Measurements from ENCODE around the gene LMX1B.

LMX1B gene

DNA sequence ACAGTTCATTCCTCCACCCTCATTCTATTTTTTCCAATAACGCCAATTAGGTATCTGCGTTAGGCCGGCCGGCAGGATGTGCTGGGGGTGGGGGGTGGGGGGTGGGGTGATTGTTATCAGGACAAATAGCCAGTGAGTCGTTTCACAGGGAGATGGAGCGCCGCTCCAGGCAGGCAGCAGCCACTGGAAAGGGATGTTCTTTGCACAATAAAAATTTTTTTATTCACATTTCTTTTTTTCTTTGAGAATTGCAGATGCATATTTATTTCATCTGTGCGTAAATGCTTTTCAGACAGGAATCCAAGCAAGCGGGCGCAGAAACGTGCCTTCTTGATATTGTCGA is 4.1 kb downstream of the LMX1B start:
- DNase-seq (ENCODE audit: low spot score), result no peak

DNA sequence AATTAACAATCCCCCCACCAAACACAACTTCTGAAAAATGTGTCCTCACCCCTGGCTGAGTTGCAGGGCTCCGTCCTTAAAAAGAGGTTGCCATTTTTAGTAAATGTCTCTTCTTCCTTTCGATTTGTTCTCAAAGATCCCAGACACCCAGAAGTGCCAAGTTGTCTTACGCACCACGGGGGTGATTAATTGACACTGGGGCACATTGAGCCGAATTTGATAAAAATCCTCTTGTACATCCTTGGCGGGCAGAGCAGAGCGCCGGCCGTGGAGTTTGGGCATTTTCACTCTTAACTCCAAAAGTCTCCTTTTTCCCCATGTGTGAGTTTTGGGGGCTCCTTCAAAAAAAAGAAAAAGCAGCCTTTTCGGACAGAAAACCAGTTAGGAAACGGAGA is 4.5 kb downstream of the LMX1B start:
- no peak for DNase-seq (ENCODE audit: low spot score)

DNA sequence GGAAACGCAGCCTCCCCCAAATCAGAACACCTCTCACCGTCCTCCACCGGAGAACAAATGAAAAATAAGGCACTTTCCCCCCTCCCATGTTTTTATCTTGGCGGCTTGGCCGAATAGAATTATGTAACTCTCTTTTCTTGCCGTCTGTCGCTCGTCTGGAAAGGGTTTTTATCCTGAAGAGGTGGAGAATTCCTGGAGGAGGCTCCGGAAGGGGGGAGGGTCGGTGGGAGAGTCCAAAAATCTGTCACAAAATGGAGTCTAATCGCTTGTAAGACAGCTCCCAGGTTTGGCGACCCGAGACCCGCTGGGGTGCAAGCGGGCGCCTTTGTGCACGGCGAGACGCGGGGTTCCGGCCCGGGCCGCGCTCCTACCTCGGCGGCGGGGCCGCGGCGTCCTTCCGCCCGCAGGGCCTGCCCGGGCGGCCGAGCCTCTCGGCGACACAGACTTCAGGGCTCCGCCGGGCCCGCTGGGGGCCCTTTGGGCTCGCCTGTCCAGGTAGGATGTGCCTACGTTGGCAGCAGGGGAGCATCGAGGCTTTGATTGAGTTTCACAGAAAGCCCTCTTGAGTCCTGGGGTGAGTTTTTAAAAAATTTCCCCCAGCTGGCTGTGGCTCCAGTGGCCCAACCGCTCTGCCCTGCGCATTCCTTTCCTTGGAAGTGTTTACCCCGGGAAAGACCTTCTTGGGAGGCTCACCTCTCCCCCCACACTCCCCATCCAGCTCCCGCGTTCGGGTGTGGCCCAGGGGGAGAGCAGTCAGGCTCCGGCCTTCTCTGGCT is 5.0 kb downstream of the LMX1B start:
- DNase-seq (ENCODE audit: low spot score), result no peak

DNA sequence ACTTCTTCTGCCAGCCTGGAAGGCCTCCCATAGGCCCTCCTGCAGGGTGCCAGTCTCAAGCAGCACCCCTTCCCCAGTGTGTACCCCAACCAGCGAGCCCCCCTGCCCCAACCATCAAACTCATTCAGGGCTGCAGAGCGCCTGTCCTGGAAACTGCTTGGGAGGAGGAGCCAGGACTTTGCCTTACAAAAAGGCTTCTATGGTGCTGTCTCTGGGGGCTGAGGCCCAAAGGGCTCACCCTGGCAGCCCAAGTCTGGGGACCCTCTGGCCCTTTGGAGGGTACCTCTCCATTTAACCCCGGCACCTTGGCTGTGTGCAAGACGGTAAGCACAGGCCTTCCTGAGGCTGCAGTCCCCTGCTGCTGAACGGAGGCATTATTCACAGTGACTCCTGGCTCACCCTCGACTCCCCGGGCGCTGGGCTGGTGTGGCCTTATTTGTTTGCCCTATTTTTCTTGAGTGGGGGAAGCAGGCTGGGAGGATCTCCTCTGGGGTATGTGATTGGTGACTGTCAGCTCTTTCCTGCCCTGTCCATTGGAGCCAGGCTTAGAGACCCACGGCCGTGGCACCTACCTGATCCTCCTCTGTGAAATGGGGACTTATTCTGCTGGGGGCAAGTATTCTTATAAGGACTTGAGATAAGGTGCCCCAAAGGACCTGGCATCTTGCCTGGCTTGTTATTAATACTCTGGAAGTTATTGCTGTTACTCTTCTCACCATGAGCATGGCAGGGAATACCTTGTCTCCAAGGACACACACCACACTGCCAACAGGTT is 5.8 kb downstream of the LMX1B start:
- no peak for DNase-seq (ENCODE audit: low spot score)

DNA sequence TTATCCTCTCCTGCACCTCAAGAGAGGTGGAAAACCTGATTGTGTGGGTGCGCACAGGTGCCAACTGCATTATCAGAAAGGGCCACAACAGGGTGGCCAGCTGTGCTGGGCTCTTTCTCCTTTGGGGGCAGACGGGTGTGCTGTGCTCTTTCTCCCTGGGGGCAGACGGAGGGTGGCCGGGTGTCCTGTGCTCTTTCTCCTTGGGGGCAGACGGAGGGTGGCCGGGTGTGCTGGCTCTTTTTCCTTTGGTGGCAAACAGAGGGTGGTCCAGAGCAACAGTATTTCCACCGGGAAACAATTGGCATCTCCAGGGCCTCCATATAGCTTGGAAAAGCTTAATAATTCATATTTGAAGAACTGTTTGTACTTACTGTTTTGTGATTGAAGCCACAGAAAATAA is 6.8 kb downstream of the LMX1B start:
- DNase-seq (ENCODE audit: low spot score), result no peak

DNA sequence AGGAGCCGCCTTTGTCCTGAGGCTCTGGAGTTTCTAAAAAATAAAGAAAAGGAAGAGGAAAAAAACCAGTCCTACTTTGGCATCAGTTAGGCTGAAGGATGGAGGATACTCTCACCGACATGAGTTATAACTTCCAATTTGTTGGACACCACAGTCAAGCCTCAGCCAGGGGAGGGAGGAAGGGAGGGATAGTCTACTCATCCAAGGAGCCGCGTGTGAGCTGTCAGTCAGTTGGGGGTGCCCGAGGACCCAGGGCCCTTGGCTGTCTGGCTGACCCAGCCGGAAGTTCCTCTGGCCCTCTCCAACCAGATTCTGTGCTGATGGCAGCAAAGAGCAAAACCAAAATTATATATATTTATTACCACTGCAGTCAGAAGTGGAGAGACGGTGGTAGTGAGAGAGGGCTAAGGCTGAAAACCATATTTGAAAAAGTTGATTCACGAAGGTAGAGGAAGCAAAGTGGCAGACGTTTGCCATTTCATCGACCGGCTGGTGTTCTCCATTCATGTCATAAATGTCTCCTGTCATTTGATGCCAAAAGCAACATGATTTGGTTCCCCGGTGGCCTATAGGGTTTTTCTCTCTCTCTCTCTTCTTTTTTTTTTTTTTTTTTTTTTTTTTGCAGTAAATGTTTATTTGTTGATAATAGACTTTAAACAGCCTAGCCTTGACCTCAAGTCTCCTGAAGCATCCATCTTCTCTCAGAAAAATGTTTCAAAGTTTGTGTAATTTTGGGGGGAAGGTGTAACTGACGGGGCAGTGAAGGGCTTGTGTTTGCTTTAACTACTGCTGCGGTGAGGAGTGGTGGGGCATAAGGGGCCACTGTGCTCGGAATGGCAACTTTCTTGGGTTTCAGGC is 7.6 kb downstream of the LMX1B start:
- DNase-seq (ENCODE audit: low spot score), result no peak

DNA sequence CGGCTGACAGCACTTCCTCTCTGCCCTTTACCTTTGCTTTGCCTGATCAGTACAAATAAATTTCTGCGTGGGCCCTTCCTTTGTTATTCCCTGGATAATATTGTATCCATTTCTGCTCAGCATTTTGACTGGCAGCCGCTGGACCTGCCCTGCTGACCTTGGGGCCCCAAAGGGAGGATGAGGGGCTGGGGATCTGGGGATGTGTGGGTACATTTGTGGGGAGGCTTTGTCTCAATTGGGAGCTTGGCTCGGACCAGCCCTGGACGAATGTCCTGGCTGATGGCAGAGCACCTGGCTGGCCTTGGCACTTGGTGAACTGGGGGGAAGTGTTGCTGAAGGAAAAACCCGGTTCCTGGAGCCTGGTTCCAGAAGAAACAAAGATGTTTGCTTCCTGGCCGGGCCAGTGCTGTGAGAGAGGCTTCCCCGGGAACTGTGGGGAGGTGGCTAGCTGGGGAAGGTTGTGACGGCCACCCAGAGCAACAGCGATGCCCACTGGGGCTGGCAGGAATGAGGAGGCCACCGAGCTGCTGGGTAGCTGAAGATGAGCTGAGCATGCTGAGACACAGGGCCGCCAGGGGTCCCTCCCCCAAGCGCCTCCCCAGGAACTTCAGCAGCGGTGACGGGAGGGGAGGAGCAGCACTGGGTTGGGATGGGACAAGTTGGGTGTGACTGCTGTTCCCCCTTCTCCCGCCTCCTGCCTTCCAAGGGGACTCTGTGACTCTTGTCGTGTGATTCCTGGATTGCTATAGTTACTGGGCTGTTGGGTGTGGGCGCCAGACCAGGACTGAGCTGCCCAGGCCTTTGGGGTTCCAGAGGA is 8.4 kb downstream of the LMX1B start:
- no peak for DNase-seq (ENCODE audit: low spot score)

DNA sequence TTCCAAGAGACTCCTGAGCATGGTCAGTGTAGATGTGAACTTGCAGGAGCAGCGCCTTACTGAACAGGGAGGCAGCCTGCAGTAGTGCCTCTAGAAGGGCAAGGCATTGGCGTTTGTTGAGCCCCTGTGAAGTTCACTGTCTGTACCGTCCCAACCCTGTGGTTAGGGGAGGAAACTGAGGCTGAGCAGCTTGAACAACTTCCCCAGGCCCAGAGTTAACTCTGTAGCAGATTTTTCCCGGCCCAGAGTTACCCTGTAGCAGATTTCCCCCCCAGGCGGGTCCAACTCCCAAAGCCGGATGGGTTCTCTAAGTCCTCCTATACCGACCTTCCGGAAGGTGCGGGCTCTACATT is 9.6 kb downstream of the LMX1B start:
- no peak for DNase-seq (ENCODE audit: low spot score)

DNA sequence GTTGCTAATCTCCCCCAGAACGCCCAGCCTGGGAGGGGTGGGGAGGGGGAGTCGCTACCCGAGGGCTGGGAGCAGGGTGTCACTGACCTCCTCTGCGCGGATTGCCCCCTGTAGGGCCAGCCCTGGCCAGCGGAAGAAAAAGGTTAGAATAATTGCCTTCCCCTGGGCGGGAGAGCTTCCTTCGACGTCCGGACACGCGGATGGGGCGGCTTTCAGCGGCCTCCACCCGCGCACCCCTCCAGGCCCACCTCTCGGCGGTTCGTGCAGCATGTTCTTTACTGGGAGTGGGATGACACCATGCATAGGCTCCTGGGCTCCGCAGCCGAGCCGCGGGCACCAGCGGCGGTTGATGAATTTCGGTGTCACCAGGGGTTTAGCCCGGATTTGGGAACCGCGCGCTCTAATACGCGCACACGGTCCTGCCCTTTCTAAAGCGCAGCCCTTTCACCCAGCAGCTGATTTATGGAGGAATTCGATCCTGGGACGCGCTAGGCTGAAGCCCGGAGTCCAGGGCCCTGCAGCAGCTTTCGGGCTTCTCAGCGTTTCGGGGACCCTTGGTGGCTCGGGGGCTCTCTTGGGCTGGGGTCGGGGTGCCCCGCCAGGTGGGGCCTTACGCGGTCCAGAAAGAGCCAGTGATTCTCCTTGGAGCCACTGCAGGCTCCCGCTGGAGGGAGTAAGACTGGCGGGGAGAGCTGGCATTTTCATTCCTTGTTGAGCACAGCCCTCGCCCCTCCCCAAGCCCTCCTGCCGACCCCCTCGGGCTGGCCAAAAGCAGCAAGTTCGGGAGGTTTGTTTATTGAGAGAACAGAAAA is 10.1 kb downstream of the LMX1B start:
- no peak for DNase-seq (ENCODE audit: low spot score)

DNA sequence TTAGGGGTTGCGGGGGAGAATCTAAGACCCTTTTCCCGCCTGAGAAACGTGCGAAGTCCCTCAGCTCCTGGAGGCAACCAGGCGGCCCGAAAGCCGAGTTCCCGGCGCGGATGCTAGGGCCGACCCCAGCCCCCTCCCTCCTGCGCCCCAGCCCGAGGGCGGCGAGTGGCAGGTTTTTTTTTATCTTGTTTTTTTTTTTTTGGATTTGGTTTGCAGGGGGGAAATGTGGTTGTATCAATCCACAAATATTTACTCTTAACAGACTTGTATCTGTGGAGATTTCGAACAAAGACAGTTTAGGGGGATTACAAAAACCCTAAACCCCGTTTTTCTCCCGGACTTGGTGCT is 10.7 kb downstream of the LMX1B start:
- DNase-seq (ENCODE audit: low spot score), result no peak

DNA sequence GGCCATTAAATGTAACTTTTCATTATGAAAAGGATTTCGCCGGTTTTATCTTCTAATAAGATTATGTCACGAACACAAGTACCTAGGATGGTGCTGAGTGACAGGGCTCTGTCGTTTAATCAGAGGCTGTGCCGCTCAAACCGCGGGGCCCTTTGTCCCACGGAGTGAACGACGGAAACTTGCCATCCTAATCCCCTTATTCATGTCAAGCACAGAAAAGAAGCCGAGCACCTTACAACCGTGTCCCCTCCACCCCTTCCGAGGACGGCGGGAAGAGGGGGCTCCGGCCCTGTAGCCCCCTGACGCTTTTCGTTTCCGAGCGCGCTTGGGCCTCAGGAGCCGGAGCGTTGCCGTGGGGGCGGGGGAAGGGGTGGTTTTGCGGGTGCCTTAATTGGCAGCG is 11.2 kb downstream of the LMX1B start:
- no peak for DNase-seq (ENCODE audit: low spot score)

DNA sequence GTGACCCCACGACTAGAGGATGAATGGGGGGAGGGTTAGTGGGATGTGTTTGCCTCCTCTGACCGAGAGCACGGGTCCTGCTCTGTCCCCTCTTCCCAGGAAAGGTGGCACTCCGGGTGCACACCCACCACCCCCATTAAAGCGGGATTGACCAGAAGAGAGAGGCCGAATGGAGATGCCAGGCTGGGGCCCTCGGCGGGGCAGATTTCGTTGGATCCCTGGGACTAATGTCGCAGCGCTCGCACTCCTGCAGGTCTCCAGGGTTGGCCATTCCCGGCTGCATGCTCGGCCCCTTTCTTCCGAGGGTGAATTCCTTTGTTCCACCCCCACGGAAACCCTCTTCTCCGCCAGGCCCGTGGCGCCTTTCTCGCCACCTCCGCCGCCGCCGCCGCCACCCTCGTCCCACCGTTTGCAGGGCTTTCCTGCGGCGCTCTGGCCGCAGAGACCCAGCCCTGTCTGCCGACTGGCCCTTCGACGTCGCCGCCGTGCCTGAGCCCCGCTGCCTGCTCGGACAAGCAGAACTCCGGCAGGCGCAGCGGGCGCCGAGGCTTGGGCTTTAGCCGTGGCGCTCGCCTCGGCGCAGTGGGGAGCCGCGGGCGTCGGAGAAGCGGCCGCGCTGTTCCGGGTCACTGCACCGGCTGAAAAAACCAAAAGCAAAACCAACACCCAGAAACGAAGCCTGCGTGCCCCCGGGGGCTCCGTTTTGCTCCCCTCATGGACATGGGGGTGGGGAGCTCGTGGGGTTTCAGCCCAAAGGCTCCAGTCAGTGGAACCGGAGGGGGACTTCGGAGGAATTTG is 11.8 kb downstream of the LMX1B start:
- DNase-seq (ENCODE audit: low spot score), result no peak

DNA sequence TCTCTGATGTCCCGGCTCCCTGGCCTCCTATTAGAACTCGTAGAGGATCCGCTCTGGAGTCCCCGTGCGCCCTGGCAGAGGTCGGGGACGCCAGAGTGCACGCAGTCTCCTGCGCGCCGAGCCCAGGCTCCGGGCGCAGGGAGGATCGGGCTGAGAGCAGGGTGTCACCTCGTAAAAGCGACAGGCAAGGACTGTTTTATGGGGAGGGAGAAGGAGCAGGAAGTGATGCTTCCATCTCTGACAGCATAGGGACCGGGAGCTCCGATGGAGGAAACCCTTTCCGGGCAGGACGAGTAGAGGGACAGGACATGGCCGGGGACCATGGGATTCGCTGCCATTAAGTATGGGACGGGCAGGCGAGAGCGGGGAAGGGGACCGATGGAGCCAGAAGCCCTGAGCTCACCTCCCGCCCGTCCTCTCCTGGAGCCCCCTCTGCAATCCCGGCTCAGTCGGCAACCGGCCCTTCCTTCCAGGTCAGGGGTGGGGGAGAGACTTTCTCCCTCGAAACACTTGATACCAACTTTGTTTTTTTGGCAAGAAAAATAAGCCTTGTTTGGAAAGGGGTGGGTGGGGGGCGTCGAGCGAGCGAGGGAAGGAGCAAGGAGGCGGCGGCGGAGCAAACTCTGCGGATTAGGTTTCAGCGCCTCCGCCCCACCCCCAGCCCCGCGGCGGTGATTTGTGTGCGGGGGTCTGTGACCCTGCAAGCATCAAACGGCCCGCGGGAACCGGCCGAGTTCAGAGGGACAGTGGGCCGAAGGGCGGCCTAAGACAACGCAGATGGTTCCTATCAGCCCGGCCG is 12.6 kb downstream of the LMX1B start:
- no peak for DNase-seq (ENCODE audit: low spot score)

DNA sequence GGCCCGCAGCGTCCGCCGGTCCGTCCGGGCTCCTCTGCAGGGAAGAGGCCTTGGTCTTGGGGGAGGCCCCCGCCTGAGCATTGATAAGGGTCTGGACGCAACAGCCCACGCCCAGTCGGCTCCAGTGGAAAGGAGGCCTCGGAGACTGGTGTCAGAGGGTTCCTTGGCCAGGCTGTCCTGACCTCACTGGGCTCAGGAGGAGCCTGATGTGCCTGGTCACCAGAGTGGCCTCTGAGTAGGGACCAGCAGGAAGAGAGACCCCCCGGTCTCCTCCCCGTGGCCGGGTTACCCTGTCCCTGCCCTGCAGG is 13.2 kb downstream of the LMX1B start:
- no peak for DNase-seq (ENCODE audit: low spot score)

DNA sequence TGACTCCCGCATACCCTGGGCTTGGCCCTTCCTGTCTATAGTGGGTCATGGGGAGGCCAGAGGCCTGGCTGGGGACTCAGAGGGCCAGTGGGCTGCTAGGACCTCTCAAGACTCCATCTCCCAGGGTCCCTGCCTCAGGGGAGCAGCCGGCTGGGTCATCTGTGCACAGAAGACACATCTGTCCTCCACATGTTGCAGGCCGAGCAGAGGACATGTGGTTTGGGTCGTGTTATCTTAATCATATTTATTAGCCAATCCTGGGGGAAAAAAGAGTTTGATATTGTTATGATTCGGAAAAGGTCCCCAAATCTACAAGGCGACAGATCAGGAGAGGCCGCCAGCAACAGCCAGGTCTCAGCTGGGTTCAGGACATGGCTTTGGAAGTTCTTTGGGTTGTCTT is 14.4 kb downstream of the LMX1B start:
- no peak for DNase-seq (ENCODE audit: low spot score)

DNA sequence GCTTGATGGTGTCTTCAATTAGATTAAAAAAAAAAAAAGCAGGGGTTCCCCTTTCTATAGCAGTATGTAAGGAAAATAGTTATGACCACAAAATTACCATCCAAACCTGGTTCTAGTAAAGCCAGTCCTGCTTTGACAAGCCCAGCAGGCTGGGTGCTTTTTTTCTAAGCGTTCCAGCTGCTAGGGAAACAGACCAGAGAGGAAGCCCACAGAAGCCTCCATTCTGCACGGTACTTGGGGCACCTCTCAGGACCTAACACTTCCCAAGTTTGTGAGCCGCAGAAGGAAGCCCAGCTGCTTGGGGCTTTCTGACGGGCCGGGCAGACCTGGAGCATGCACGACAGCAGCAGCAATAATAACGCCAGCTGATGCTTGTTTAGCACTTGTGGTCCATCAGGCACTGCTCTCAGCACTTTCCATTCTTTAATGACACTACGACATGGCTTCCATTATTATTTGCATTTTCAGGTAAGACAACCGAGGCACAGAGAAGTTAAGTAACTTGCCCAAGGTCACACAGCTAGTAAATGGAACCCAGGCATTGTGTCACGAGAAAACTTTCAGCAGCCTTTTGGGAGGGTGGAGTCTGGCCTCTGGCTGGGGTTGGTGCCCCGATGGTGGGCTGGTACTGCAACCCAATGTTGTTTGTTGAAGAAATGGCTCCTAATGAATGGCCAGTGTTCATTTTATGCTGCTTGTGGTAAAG is 15.4 kb downstream of the LMX1B start:
- no peak for DNase-seq (ENCODE audit: low spot score)

DNA sequence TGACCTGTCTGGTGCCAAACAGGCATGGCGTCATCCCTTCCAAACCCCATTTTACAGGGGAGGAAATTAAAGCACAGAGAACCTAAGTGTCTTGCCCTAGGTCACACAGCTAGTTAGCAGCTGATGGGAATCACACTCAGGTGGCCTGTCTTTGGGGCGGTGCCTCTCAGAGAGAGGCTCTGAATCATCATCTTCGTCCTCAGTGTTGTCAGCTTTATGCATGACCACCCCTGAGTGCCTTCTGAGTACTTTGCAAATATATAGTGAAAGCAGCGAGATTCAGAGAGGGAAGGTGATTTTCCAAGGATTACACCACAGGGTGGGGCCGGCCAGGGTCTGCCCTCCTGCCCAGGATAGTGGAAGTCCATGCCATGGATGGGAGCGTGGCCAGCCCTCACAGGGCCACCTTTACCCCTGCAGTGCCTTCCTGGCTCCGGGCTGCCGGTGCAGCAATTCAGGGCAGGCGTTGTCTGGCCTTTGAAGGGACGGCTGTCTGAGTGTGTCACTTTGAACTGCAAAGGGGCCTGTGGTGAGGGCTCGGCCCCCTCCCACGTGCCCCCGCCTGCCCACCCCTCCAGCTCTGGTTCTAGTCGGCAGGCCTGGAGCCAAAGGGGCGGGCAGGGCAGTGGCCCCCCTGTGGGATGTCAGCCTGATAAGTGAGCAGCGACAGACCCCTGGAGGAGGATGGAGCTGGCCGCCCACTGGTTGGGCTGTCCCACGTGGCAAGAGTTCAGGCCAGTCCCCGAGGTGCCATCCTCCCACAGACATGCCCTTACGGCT is 16.9 kb downstream of the LMX1B start:
- DNase-seq (ENCODE audit: low spot score), result no peak

DNA sequence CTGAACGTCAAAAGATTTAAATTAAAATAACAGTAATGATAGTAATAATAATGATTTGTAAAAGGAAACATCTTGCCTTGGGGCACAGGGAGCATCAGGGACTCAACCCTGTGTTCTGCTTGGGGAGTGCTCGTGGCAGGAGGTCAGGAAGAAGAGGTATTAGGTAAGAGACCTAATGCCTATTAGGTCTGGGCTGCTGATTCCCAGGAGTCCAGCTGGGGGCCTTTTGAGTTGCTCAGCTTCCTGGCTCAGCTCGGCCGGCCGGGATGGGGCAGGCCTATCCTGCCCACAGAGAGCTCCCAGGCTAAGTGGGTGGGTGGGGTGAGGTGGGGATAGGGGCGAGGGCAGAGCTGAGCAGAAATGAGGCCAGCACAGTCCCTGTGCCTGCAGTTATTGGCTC is 17.5 kb downstream of the LMX1B start:
- no peak for DNase-seq (ENCODE audit: low spot score)
